WERI-Rb-1 (cell line): Measurements from ENCODE around the gene ZMYND8.

Experiments
- DNase-seq: peaks from one replicate; pipeline ENCODE4 v3.0.0-alpha.2; 2020
- H3K27ac ChIP-seq: fragments of 250-450 bp; sonication (Bioruptor Pico); 2 replicates; pipeline ENCODE4 v1.5.1; 2020; ENCODE audit warnings: mild to moderate bottlenecking, moderate library complexity
- H3K27me3 ChIP-seq: fragments of 250-450 bp; sonication (Bioruptor Pico); 2 replicates; pipeline ENCODE4 v1.5.1; 2021; ENCODE audit warnings: mild to moderate bottlenecking, low read depth, moderate library complexity; ENCODE audit not compliant: insufficient read depth, severe bottlenecking
- H3K36me3 ChIP-seq: fragments of 250-450 bp; sonication (Bioruptor Pico); 2 replicates; pipeline ENCODE4 v1.5.1; 2020; ENCODE audit warnings: mild to moderate bottlenecking, moderate library complexity
- H3K4me3 ChIP-seq: 2 replicates; pipeline ENCODE4 v1.5.1; 2011; ENCODE audit warnings: low read depth, mild to moderate bottlenecking, control low read depth, low read length
- H3K9me3 ChIP-seq: fragments of 250-450 bp; sonication (Bioruptor Pico); 2 replicates; pipeline ENCODE4 v1.5.1; 2021; ENCODE audit warnings: mild to moderate bottlenecking, moderate library complexity; ENCODE audit not compliant: severe bottlenecking
- TF ChIP-seq, protein P1 (sequence below): IDR thresholded peaks from 2 replicates; pipeline ENCODE4 v1.5.1; 2011; ENCODE audit warnings: low read depth, mild to moderate bottlenecking, control low read depth, inconsistent platforms, low read length

ZMYND8 gene

DNA sequence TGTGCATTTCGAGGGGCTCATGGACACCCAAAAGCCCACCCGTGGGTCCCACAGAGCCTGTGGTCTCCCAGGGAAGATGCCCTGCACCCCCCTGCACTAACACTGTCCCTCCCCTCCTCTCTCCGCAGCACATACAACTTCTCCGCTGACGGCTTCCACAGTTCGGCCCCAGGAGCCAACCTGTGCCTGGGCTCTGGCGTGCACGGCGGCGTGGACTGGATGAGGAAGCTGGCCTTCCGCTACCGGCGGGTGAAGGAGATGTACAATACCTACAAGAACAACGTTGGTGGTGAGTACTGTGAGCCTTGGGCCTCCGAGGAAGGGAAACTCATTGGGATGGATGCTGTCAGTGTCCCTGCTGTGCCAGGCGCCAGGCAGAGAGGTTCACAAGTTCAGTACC, 183.9 kb downstream of the ZMYND8 start:
- no peak for DNase-seq
- H3K4me3 ChIP-seq = no peak overlapping the region
- peaks cover 72% of the 10 kb centered on the region for H3K36me3 ChIP-seq
- H3K27me3 ChIP-seq = no peaks in the 10 kb centered on the region
- H3K27ac ChIP-seq = no peak overlapping the region
- TF ChIP-seq, protein P1, sequence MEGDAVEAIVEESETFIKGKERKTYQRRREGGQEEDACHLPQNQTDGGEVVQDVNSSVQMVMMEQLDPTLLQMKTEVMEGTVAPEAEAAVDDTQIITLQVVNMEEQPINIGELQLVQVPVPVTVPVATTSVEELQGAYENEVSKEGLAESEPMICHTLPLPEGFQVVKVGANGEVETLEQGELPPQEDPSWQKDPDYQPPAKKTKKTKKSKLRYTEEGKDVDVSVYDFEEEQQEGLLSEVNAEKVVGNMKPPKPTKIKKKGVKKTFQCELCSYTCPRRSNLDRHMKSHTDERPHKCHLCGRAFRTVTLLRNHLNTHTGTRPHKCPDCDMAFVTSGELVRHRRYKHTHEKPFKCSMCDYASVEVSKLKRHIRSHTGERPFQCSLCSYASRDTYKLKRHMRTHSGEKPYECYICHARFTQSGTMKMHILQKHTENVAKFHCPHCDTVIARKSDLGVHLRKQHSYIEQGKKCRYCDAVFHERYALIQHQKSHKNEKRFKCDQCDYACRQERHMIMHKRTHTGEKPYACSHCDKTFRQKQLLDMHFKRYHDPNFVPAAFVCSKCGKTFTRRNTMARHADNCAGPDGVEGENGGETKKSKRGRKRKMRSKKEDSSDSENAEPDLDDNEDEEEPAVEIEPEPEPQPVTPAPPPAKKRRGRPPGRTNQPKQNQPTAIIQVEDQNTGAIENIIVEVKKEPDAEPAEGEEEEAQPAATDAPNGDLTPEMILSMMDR = no peak
- H3K9me3 ChIP-seq = no peaks in the 10 kb centered on the region

DNA sequence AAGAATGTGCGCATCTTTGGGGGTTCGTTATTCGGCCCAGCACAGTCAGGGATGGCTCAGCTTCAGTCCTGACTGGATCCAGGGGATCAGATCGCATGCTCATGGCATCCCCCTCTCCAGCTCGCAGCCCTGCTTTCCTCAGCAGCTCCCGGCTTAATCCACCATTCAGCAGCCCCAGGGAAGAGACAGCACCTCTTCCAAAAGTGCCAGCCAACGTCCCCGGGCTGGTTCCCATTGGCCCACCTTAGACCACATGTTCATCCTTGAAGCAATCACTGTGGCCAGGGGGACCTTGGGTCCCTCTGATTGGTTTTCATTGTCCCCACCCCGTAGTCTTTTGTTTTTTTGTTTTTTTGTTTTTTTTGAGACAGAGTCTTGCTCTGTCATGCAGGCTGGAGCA, 188.7 kb downstream of the ZMYND8 start:
- no peak overlapping the region for H3K4me3 ChIP-seq
- TF ChIP-seq, protein P1 = no peak
- H3K36me3 ChIP-seq = peaks cover 61% of the 10 kb centered on the region
- H3K27ac ChIP-seq = no peak overlapping the region
- no peak for DNase-seq
- no peaks in the 10 kb centered on the region for H3K9me3 ChIP-seq
- no peaks in the 10 kb centered on the region for H3K27me3 ChIP-seq

DNA sequence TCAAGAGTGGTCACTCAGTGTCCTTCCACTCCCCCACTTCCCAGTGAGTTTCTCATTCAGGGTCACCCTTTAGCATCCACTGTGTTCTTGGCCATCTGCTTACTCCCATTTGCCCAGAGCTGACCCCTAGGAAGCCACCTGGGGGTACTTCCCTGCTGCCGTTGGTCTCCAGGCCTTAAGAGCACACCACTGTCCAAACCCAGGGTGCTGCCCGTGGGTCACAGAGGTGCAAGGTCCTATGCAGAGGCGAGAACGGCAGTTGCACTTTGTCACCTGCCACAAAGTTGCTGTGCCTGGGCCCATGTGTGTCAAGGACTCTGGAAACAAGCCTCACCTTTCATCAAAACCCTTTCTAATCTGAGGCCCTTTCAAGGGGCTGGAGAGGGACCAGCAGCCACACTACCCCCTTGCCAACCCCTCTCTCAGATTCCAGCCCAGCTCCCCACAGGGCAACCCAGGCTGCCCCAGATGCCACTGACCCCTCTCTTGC, 191.1 kb downstream of the ZMYND8 start:
- no peaks in the 10 kb centered on the region for H3K9me3 ChIP-seq
- DNase-seq = no peak
- H3K27ac ChIP-seq = no peak overlapping the region
- no peak overlapping the region for H3K4me3 ChIP-seq
- H3K36me3 ChIP-seq = peaks cover 62% of the 10 kb centered on the region
- H3K27me3 ChIP-seq = no peaks in the 10 kb centered on the region
- TF ChIP-seq, protein P1 = no peak

DNA sequence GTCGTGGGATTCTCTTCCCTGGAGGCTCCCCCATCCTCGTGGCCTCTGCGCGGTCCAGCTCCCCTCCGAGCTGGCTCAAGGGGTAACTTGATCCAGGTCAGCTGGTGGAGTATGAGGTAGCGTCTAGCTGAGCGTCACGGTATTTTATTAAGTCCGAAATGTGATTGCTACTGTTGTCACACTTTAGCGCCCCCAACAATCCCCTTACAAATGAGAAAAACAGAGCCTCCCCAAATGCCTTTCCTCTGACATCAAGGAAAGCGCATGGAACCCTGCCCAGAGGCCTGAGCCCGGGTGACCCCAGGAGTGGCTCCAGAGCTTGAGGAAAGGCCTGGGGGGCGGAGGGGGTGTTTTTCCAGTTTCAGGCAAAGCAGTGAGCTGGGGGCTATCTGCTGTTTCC, 192.4 kb downstream of the ZMYND8 start:
- no peak overlapping the region for H3K27ac ChIP-seq
- no peaks in the 10 kb centered on the region for H3K27me3 ChIP-seq
- DNase-seq = no peak
- TF ChIP-seq, protein P1 = no peak
- H3K4me3 ChIP-seq = no peak overlapping the region
- H3K9me3 ChIP-seq = no peaks in the 10 kb centered on the region
- peaks cover 54% of the 10 kb centered on the region for H3K36me3 ChIP-seq

DNA sequence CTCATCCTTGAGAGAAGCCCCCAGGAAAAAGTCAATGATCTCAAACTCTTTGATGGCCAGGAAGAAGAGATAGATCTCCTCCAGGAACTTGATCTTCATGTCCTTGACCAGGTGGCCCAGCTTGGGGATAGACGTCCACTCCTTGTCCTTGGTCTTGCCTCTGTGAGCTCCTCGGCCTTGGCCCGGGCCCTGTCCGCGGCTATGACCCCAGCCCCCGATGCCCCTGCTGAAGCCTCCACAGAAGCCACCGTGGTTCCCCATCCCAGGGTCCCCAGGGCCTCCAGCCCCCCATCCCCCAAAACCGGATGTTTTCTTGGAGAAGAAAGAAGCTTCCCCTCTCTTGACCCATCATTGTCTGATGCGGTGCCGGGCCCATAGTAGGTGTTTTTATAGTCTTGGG, 195.1 kb downstream of the ZMYND8 start:
- no peak for DNase-seq
- no peak overlapping the region for H3K4me3 ChIP-seq
- no peaks in the 10 kb centered on the region for H3K27me3 ChIP-seq
- H3K9me3 ChIP-seq = no peaks in the 10 kb centered on the region
- TF ChIP-seq, protein P1 = no peak
- H3K27ac ChIP-seq = no peak overlapping the region
- peaks cover 47% of the 10 kb centered on the region for H3K36me3 ChIP-seq

DNA sequence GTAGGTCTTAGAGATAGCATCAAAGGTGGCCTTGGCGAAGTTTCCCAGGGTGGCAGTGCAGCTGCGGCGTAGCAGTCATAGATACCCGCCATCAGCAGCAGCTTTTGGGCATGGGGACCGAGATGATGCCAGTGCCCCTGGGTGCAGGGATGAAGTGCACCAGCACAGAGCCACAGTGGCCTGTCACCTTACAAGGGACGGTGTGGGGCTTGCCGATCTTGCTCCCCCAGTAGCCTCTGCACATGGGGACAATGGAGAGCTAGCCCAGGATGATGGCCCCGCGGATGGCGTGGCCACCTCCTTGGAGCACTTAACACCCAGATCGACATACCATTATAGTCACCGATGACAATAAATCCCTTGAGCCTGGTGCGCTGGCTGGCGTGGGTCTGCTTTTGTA, 195.5 kb downstream of the ZMYND8 start:
- H3K36me3 ChIP-seq = peaks cover 49% of the 10 kb centered on the region
- no peaks in the 10 kb centered on the region for H3K9me3 ChIP-seq
- H3K27me3 ChIP-seq = no peaks in the 10 kb centered on the region
- H3K4me3 ChIP-seq = no peak overlapping the region
- no peak for DNase-seq
- no peak overlapping the region for H3K27ac ChIP-seq
- TF ChIP-seq, protein P1 = no peak
